NCI-H82 treated with DMSO at 0.1 percent for 48 hours (cell line): ENCODE measurements around the gene ARHGAP26.
"Not testable (repeated sequence)": the region's sequence is repeated elsewhere in the genome, so short reads cannot be mapped to it uniquely, and the experiment has no call there.

Source experiments
- DNase-seq: peaks from one replicate; lab custom pipeline; 2025; ENCODE audit not compliant: unreplicated experiment; lab: John Stamatoyannopoulos, UW

The ARHGAP26 gene

GRCh38 chr5:143196601-143197259, 426.6 kb downstream of the ARHGAP26 start:
- no peak for DNase-seq

- DNase-seq: no peak
These were observed 427.1 kb downstream of the ARHGAP26 start for GRCh38 chr5:143197260-143197656.

GRCh38 chr5:143198332-143198731, 428.2 kb downstream of the ARHGAP26 start:
- DNase-seq: no peak

GRCh38 chr5:143199161-143199560, 429.0 kb downstream of the ARHGAP26 start:
- DNase-seq: no peak

GRCh38 chr5:143199843-143200242, 429.7 kb downstream of the ARHGAP26 start:
- no peak for DNase-seq

GRCh38 chr5:143200781-143201398, 430.7 kb downstream of the ARHGAP26 start:
- no peak for DNase-seq

GRCh38 chr5:143201589-143201988, 431.4 kb downstream of the ARHGAP26 start:
- DNase-seq: no peak

- DNase-seq: not testable (repeated sequence)
These were observed 433.3 kb downstream of the ARHGAP26 start for GRCh38 chr5:143203301-143203956.

GRCh38 chr5:143204474-143205246, 434.5 kb downstream of the ARHGAP26 start:
- no peak for DNase-seq

GRCh38 chr5:143205386-143205785, 435.2 kb downstream of the ARHGAP26 start:
- DNase-seq: no peak

GRCh38 chr5:143205883-143206195, 435.7 kb downstream of the ARHGAP26 start:
- no peak for DNase-seq

- DNase-seq: no peak
These were observed 436.2 kb downstream of the ARHGAP26 start for GRCh38 chr5:143206196-143207053.

- DNase-seq: no peak
These were observed 436.9 kb downstream of the ARHGAP26 start for GRCh38 chr5:143207058-143207457.

GRCh38 chr5:143207563-143208364, 437.6 kb downstream of the ARHGAP26 start:
- no peak for DNase-seq

- DNase-seq: no peak
These were observed 438.1 kb downstream of the ARHGAP26 start for GRCh38 chr5:143208365-143208641.

GRCh38 chr5:143208781-143209510, 438.8 kb downstream of the ARHGAP26 start:
- no peak for DNase-seq

- DNase-seq: no peak
These were observed 439.8 kb downstream of the ARHGAP26 start for GRCh38 chr5:143209881-143210395.

GRCh38 chr5:143210576-143210975, 440.4 kb downstream of the ARHGAP26 start:
- no peak for DNase-seq

GRCh38 chr5:143212261-143212660, 442.1 kb downstream of the ARHGAP26 start:
- DNase-seq: no peak
